Non-pigmented ciliary epithelial cell (primary cell): ENCODE measurements around the gene ACAD8.
A peak's percentile ranks its signal among the peaks of the same experiment; 100 is the strongest.
"Not testable (repeated sequence)": the region's sequence is repeated elsewhere in the genome, so short reads cannot be mapped to it uniquely, and the experiment has no call there.

Source experiments
- DNase-seq: peaks from one replicate; pipeline ENCODE4 v3.0.0-alpha.2; 2010; ENCODE audit warnings: low read depth

The ACAD8 gene

GRCh38 chr11:134240592-134240991 lies 12.8 kb upstream of the ACAD8 start:
- DNase-seq: no peak

GRCh38 chr11:134242376-134242775 lies 11.0 kb upstream of the ACAD8 start:
- DNase-seq: no peak

GRCh38 chr11:134243913-134244312 lies 9.5 kb upstream of the ACAD8 start:
- DNase-seq: no peak

- no peak for DNase-seq
Observed at GRCh38 chr11:134244593-134244992, 8.8 kb upstream of the ACAD8 start.

GRCh38 chr11:134245434-134245833 lies 7.9 kb upstream of the ACAD8 start:
- DNase-seq: no peak

GRCh38 chr11:134246100-134246499 lies 7.3 kb upstream of the ACAD8 start:
- no peak for DNase-seq

- DNase-seq: no peak
Observed at GRCh38 chr11:134246678-134247077, 6.7 kb upstream of the ACAD8 start.

GRCh38 chr11:134248910-134249480 lies 4.4 kb upstream of the ACAD8 start:
- DNase-seq: no peak

- no peak for DNase-seq
Observed at GRCh38 chr11:134250246-134250645, 3.1 kb upstream of the ACAD8 start.

- DNase-seq: no peak
Observed at GRCh38 chr11:134250675-134251074, 2.7 kb upstream of the ACAD8 start.

- DNase-seq: peak; percentile 23
Observed at GRCh38 chr11:134252346-134253187, 801 bp upstream of the ACAD8 start.

GRCh38 chr11:134254433-134255183 lies 1.2 kb downstream of the ACAD8 start:
- no peak for DNase-seq

- DNase-seq: not testable (repeated sequence)
Observed at GRCh38 chr11:134255184-134255561, 1.8 kb downstream of the ACAD8 start.

- DNase-seq: no peak
Observed at GRCh38 chr11:134257101-134257500, 3.7 kb downstream of the ACAD8 start.

GRCh38 chr11:134258577-134258976 lies 5.2 kb downstream of the ACAD8 start:
- no peak for DNase-seq

GRCh38 chr11:134260503-134260902 lies 7.1 kb downstream of the ACAD8 start:
- no peak for DNase-seq

- DNase-seq: no peak
Observed at GRCh38 chr11:134260983-134261382, 7.6 kb downstream of the ACAD8 start.

GRCh38 chr11:134261626-134262488 lies 8.5 kb downstream of the ACAD8 start:
- DNase-seq: no peak

GRCh38 chr11:134264966-134265764 lies 11.8 kb downstream of the ACAD8 start:
- DNase-seq: no peak

GRCh38 chr11:134266440-134266839 lies 13.1 kb downstream of the ACAD8 start:
- DNase-seq: no peak

- DNase-seq: peak; percentile 51
Observed at GRCh38 chr11:134266841-134267251, 13.5 kb downstream of the ACAD8 start.
